Glutamatergic neuron (in vitro differentiated cells): Measurements from ENCODE around the gene MTIF2. TPM values are rescaled to one million over a fixed set of nuclear protein-coding genes. Genes with fewer than 3 reads are reported as not detected.
"Not testable (repeated sequence)": the region's sequence is repeated elsewhere in the genome, so short reads cannot be mapped to it uniquely, and the experiment has no call there.

Experiments used
- DNase-seq: peaks from one replicate; pipeline ENCODE4 v3.0.0; 2022
- H3K27ac Mint-ChIP-seq: one replicate; pipeline ENCODE4 v1.8.0; 2020; ENCODE audit warnings: mild to moderate bottlenecking, mixed read lengths, inconsistent platforms; ENCODE audit not compliant: unreplicated experiment
- H3K27me3 Mint-ChIP-seq: one replicate; pipeline ENCODE4 v1.8.0; 2020; ENCODE audit warnings: mild to moderate bottlenecking, moderate library complexity, mixed read lengths, inconsistent platforms; ENCODE audit not compliant: unreplicated experiment
- H3K36me3 Mint-ChIP-seq: one replicate; pipeline ENCODE4 v1.8.0; 2020; ENCODE audit warnings: mild to moderate bottlenecking, mixed read lengths, inconsistent platforms; ENCODE audit not compliant: unreplicated experiment
- H3K4me1 Mint-ChIP-seq: one replicate; pipeline ENCODE4 v1.8.0; 2020; ENCODE audit warnings: mild to moderate bottlenecking, low read depth, mixed read lengths, inconsistent platforms; ENCODE audit not compliant: unreplicated experiment
- H3K4me3 Mint-ChIP-seq: one replicate; pipeline ENCODE4 v1.8.0; 2020; ENCODE audit warnings: mild to moderate bottlenecking, mixed read lengths, inconsistent platforms; ENCODE audit not compliant: unreplicated experiment
- H3K9me3 Mint-ChIP-seq: one replicate; pipeline ENCODE4 v1.8.0; 2020; ENCODE audit warnings: mild to moderate bottlenecking, moderate library complexity, mixed read lengths, inconsistent platforms; ENCODE audit not compliant: unreplicated experiment
- CTCF ChIP-seq: fragments of 200-600 bp; sonication (generic); IDR thresholded peaks from one replicate; pipeline ENCODE4 v1.5.0; 2021; ENCODE audit not compliant: partially characterized antibody, unreplicated experiment
- total RNA-seq: library from RNA; stranded (reverse); fragmentation: NEBNext Ultra II Directional; extraction: Animal tissue kit (Norgen Biotek cat#: 25700); gene quantifications from one replicate; pipeline ENCODE4 v1.2.1, GENCODE V29; 2021; ENCODE audit not compliant: unreplicated experiment

Gene MTIF2
- total RNA-seq, 1 donor from 2014 or later, result 25.2 TPM

GRCh38 chr2:55247025-55247424 is 22.0 kb downstream of the MTIF2 start:
- no peak overlapping the region for H3K27ac Mint-ChIP-seq
- no peaks in the 10 kb centered on the region for H3K9me3 Mint-ChIP-seq
- no peak for TF ChIP-seq CTCF
- H3K27me3 Mint-ChIP-seq, result no peaks in the 10 kb centered on the region
- no peak overlapping the region for H3K4me3 Mint-ChIP-seq
- DNase-seq, result no peak
- H3K4me1 Mint-ChIP-seq, result no peaks in the 10 kb centered on the region
- no peaks in the 10 kb centered on the region for H3K36me3 Mint-ChIP-seq

GRCh38 chr2:55245411-55245810 is 23.6 kb downstream of the MTIF2 start:
- H3K9me3 Mint-ChIP-seq, result no peaks in the 10 kb centered on the region
- no peak for DNase-seq
- no peaks in the 10 kb centered on the region for H3K4me1 Mint-ChIP-seq
- H3K27me3 Mint-ChIP-seq, result no peaks in the 10 kb centered on the region
- no peak overlapping the region for H3K27ac Mint-ChIP-seq
- H3K36me3 Mint-ChIP-seq, result no peaks in the 10 kb centered on the region
- TF ChIP-seq CTCF, result no peak
- H3K4me3 Mint-ChIP-seq, result no peak overlapping the region

GRCh38 chr2:55242617-55243016 is 26.4 kb downstream of the MTIF2 start:
- H3K4me1 Mint-ChIP-seq, result no peaks in the 10 kb centered on the region
- no peak for DNase-seq
- no peak for TF ChIP-seq CTCF
- H3K4me3 Mint-ChIP-seq, result no peak overlapping the region
- no peaks in the 10 kb centered on the region for H3K27me3 Mint-ChIP-seq
- H3K27ac Mint-ChIP-seq, result no peak overlapping the region
- no peaks in the 10 kb centered on the region for H3K9me3 Mint-ChIP-seq
- no peaks in the 10 kb centered on the region for H3K36me3 Mint-ChIP-seq

- H3K9me3 Mint-ChIP-seq, H3K27ac Mint-ChIP-seq, DNase-seq, H3K27me3 Mint-ChIP-seq, H3K4me3 Mint-ChIP-seq, H3K36me3 Mint-ChIP-seq, H3K4me1 Mint-ChIP-seq: not testable (repeated sequence)
Observed at GRCh38 chr2:55241582-55241981, 27.4 kb downstream of the MTIF2 start.

GRCh38 chr2:55239656-55240222 is 29.3 kb downstream of the MTIF2 start:
- no peak for DNase-seq
- Mint-ChIP-seq H3K4me3 (no peak overlapping the region), H3K36me3 (no peaks in the 10 kb centered on the region), H3K27ac (no peak overlapping the region), H3K4me1 (no peaks in the 10 kb centered on the region), H3K9me3 (no peaks in the 10 kb centered on the region), H3K27me3 (no peaks in the 10 kb centered on the region)
- no peak for TF ChIP-seq CTCF
